KMS-11 (cell line): Measurements from ENCODE around the gene GSK3B.

ENCODE experiments used
- H2AFZ ChIP-seq: fragments of 200-600 bp; sonication (generic); 2 replicates; pipeline ENCODE4 v1.6.1; 2016; ENCODE audit warnings: antibody characterized with exemption, mixed run types, low read depth
- H3K27ac ChIP-seq: fragments of 200-600 bp; sonication (generic); 2 replicates; pipeline ENCODE4 v1.6.1; 2016; ENCODE audit warnings: mild to moderate bottlenecking, mixed run types
- H3K27me3 ChIP-seq: fragments of 200-600 bp; sonication (generic); 2 replicates; pipeline ENCODE4 v1.6.1; 2017; ENCODE audit warnings: mild to moderate bottlenecking, low read depth, mixed run types, moderate library complexity; ENCODE audit not compliant: insufficient read depth
- H3K36me3 ChIP-seq: fragments of 200-600 bp; sonication (generic); 2 replicates; pipeline ENCODE4 v1.6.1; 2017; ENCODE audit warnings: mild to moderate bottlenecking, mixed run types; ENCODE audit not compliant: insufficient read depth
- H3K4me1 ChIP-seq: fragments of 200-600 bp; sonication (generic); 2 replicates; pipeline ENCODE4 v1.6.1; 2016; ENCODE audit warnings: mild to moderate bottlenecking, low read depth, mixed run types; ENCODE audit not compliant: poor library complexity, severe bottlenecking
- H3K4me2 ChIP-seq: fragments of 200-600 bp; sonication (generic); 2 replicates; pipeline ENCODE4 v1.7.0; 2016; ENCODE audit warnings: mild to moderate bottlenecking, mixed run types
- H3K4me3 ChIP-seq: fragments of 200-600 bp; sonication (generic); IDR thresholded peaks from 2 replicates; pipeline ENCODE4 v1.6.1; 2017; ENCODE audit warnings: low read depth, low read length, mixed read lengths; ENCODE audit not compliant: insufficient read depth
- H3K79me2 ChIP-seq: fragments of 200-600 bp; sonication (generic); 2 replicates; pipeline ENCODE4 v1.6.1; 2016; ENCODE audit warnings: low read depth, mixed run types; ENCODE audit not compliant: insufficient read depth
- H3K9ac ChIP-seq: fragments of 200-600 bp; sonication (generic); 2 replicates; pipeline ENCODE4 v1.6.1; 2016; ENCODE audit warnings: mild to moderate bottlenecking, mixed run types
- H4K20me1 ChIP-seq: fragments of 200-600 bp; sonication (generic); 2 replicates; pipeline ENCODE4 v1.6.1; 2016; ENCODE audit warnings: mild to moderate bottlenecking, mixed run types; ENCODE audit not compliant: insufficient read depth
- CTCF ChIP-seq: fragments of 200-600 bp; sonication (generic); conservative IDR thresholded peaks from 2 replicates; pipeline ENCODE4 v1.6.1; 2017; ENCODE audit warnings: low read depth, mild to moderate bottlenecking, antibody characterized with exemption, low read length, moderate library complexity, mixed read lengths

GSK3B gene

GRCh38 chr3:119829420-119829819 lies 264.8 kb downstream of the GSK3B start:
- H3K79me2 ChIP-seq, result no peaks in the 10 kb centered on the region
- H3K4me1 ChIP-seq, result no peaks in the 10 kb centered on the region
- H3K4me3 ChIP-seq, result no peak overlapping the region
- no peak overlapping the region for H3K4me2 ChIP-seq
- H3K27ac ChIP-seq, result no peak overlapping the region
- no peaks in the 10 kb centered on the region for H4K20me1 ChIP-seq
- TF ChIP-seq CTCF, result no peak
- H3K36me3 ChIP-seq, result no peaks in the 10 kb centered on the region
- H3K27me3 ChIP-seq, result no peaks in the 10 kb centered on the region
- H3K9ac ChIP-seq, result no peak overlapping the region
- H2AFZ ChIP-seq, result no peak overlapping the region

- H3K27ac ChIP-seq, result no peak overlapping the region
- no peak overlapping the region for H3K4me2 ChIP-seq
- no peak overlapping the region for H3K9ac ChIP-seq
- H4K20me1 ChIP-seq, result no peaks in the 10 kb centered on the region
- H3K27me3 ChIP-seq, result no peaks in the 10 kb centered on the region
- no peak overlapping the region for H3K4me3 ChIP-seq
- no peak for TF ChIP-seq CTCF
- H3K36me3 ChIP-seq, result no peaks in the 10 kb centered on the region
- H3K4me1 ChIP-seq, result no peaks in the 10 kb centered on the region
- H3K79me2 ChIP-seq, result no peaks in the 10 kb centered on the region
- no peak overlapping the region for H2AFZ ChIP-seq
Measured at GRCh38 chr3:119826711-119827608, 267.3 kb downstream of the GSK3B start.

- no peaks in the 10 kb centered on the region for H4K20me1 ChIP-seq
- no peaks in the 10 kb centered on the region for H3K36me3 ChIP-seq
- H3K27ac ChIP-seq, result no peak overlapping the region
- no peak overlapping the region for H3K4me3 ChIP-seq
- H3K9ac ChIP-seq, result no peak overlapping the region
- no peak overlapping the region for H3K4me2 ChIP-seq
- H2AFZ ChIP-seq, result no peak overlapping the region
- TF ChIP-seq CTCF, result no peak
- H3K27me3 ChIP-seq, result no peaks in the 10 kb centered on the region
- H3K4me1 ChIP-seq, result no peaks in the 10 kb centered on the region
- H3K79me2 ChIP-seq, result no peaks in the 10 kb centered on the region
Measured at GRCh38 chr3:119825820-119826219, 268.4 kb downstream of the GSK3B start.

GRCh38 chr3:119819806-119820205 lies 274.4 kb downstream of the GSK3B start:
- no peak for TF ChIP-seq CTCF
- H3K4me1 ChIP-seq, result no peaks in the 10 kb centered on the region
- H3K27me3 ChIP-seq, result no peaks in the 10 kb centered on the region

More at GRCh38 chr3:119819806-119820205, 274.4 kb downstream of the GSK3B start:
- H3K9ac ChIP-seq, result no peak overlapping the region
- no peaks in the 10 kb centered on the region for H3K79me2 ChIP-seq
- no peaks in the 10 kb centered on the region for H3K36me3 ChIP-seq
- no peak overlapping the region for H3K27ac ChIP-seq
- no peak overlapping the region for H3K4me3 ChIP-seq
- H4K20me1 ChIP-seq, result no peaks in the 10 kb centered on the region
- H3K4me2 ChIP-seq, result no peak overlapping the region
- H2AFZ ChIP-seq, result no peak overlapping the region
